Fibroblast of skin of left biceps (primary cell): ENCODE measurements around the gene GPS2.
A peak's percentile ranks its signal among the peaks of the same experiment; 100 is the strongest.

ENCODE experiments used
- DNase-seq, 2 experiments: peaks; one replicate each; pipeline ENCODE4 v3.0.0-alpha.2; 2013; ENCODE audit warnings: low read depth in 2 of 2

Gene GPS2

GRCh38 chr17:7293159-7293558 lies 22.0 kb downstream of the GPS2 start:
- no peak for DNase-seq

- DNase-seq: no peak
Observed at GRCh38 chr17:7292729-7293128, 22.4 kb downstream of the GPS2 start.

- DNase-seq: no peak
Observed at GRCh38 chr17:7292194-7292593, 23.0 kb downstream of the GPS2 start.

- no peak for DNase-seq
Observed at GRCh38 chr17:7290685-7291084, 24.5 kb downstream of the GPS2 start.

GRCh38 chr17:7290166-7290565 lies 25.0 kb downstream of the GPS2 start:
- no peak for DNase-seq

DNA sequence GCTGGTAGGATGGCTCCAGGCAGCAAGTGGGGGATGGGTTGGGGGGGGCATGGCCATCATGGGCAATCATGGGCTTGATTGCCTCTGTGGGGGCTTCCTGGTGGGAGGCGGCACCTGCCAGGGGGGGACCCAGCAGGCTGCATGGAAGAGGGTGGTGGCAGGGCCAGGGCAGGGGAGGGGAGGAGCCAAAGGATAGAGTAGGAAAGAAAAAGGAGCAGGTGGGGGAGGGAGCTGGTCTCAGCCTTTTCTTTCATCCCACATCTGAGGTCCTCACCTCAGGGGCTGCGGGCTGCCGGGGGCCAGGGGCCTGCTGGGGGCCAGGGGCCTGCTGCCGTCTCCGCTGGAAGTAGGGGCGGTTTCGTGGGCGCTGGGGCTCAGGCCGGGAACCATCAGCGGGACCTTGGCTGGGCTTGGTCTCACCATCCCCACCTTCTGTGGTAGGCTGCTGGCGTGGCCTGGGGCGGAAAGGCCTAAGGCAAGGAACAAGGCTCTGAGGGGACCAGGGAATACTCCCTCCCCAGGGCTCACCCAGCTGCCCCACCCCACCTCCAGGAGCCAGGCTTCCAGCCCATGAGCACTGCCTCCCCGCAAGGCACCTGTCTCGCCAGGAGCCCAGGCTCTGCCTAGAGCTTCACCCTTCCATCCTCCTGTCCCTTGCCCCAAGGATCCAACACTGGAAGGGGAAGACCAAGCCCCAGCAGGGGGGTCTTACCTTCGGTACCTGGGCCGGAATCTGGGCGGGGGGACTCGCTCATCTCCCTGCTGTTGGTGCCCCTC lies 25.7 kb downstream of the GPS2 start:
- no peak for DNase-seq

DNA sequence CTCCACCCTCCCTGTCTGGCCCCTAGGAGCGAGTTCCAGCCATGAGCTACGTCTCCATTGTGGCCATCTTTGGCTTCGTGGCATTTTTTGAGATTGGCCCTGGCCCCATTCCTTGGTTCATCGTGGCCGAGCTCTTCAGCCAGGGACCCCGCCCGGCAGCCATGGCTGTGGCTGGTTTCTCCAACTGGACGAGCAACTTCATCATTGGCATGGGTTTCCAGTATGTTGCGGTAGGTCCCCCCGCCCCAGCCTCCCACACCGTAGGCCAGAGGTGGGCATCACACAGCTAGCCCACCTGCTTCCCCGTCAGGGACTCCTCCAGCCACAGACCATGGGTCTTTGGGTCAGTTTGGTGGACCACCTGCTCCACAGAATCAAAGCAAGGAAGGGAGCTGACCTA lies 29.5 kb downstream of the GPS2 start:
- DNase-seq: no peak

DNA sequence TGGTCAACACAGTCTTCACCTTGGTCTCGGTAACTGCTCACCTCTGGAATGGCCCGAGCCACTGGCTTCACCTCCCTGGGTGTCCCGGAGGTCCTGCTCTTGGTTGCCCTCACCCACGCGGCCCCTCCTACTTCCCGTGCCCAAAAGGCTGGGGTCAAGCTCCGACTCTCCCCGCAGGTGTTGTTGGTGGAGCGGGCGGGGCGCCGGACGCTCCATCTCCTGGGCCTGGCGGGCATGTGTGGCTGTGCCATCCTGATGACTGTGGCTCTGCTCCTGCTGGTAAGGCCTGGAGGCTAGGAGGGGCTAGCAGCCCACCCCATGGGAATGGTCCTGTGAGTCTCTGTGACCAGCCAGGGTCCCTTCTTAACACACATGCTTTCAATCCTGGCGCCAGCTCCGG lies 30.2 kb downstream of the GPS2 start:
- DNase-seq: no peak

DNA sequence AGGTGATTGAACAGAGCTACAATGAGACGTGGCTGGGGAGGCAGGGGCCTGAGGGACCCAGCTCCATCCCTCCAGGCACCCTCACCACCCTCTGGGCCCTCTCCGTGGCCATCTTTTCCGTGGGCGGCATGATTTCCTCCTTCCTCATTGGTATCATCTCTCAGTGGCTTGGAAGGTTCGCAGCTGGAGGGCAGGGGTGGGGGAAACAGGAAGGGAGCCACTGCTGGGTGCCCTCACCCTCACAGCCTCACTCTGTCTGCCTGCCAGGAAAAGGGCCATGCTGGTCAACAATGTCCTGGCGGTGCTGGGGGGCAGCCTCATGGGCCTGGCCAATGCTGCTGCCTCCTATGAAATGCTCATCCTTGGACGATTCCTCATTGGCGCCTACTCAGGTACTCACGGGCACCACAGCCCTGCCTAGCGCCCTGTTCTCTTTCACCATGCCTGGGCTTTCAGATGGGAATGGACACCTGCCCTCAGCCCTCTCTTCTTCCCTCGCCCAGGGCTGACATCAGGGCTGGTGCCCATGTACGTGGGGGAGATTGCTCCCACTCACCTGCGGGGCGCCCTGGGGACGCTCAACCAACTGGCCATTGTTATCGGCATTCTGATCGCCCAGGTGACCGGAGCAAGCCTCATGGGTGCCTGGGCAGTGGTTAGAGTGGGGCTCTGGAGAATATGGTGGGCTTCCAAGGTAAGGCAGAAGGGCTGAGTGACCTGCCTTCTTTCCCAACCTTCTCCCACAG lies 31.5 kb downstream of the GPS2 start:
- DNase-seq: no peak

DNA sequence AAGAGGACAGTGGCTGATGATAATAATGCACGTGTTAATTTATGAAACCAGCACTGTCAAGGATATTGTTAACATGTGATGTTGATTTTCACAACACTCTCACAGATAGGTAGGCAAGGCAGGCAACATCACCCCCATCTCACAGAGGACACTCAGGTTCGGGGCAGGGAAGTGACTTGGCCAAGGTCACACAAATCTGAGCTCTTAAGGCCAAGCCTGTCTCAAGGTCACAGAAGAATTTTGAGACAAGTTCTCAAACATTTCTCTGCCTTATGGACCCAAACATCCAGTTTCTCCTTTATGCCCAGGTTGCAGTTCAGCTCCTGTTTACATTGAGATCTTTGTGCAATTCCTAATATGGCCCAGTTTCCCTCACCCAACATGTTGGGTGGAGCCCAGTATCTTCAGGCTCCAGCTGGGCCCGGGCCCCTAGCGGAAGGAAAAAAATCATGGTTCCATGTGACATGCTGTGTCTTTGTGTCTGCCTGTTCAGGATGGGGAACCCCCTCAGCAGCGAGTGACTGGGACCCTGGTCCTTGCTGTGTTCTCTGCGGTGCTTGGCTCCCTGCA lies 32.3 kb downstream of the GPS2 start:
- no peak for DNase-seq

DNA sequence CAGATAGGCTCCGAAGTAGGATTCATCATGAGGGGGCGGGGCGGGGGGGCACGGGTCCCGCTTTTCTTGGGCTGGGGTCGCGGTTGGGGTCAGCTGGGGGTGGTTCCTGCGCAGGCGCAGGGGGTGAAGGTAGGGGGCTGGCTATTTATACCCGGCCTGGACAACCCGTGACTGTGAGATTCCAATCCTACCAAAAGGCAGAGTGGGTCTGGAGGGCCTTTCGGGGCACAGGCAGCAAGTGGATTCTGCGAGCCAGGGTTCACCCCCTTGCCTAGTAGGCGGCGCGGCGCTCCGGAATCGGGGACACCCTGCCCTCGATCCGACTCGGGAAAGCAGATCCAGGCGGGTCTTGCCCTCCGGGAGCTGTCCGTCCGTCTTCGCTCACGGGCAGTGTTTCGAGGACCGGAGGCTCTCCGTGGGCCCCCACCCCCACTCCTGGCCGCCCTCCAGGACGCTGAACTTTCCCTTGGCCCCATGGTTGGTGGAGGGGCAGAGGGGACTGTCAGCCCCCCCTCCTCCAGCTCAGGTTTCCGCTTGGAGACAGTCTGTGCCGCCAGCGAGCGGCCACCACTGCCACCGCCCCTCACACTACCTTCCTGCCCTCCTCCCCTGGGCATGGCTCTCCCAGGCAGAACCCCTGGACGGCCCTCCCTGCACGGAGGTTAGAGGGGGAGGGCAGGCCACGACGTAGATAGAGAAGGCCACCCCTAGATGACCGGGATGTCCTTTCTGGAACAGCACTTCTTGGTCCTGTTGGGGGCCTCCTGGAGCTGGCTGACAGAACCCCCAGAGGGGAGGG lies 33.0 kb downstream of the GPS2 start:
- DNase-seq: no peak

GRCh38 chr17:7281074-7281952 lies 33.8 kb downstream of the GPS2 start, which contains the start of gene SLC2A4:
Gene SLC2A4 (plus strand): TSS chr17:7281718. CDS start chr17:7281935, 217 bp downstream.
- DNase-seq: peak; percentile 79

- DNase-seq: peak; percentile 20
Observed at GRCh38 chr17:7280519-7281073, 34.6 kb downstream of the GPS2 start.

DNA sequence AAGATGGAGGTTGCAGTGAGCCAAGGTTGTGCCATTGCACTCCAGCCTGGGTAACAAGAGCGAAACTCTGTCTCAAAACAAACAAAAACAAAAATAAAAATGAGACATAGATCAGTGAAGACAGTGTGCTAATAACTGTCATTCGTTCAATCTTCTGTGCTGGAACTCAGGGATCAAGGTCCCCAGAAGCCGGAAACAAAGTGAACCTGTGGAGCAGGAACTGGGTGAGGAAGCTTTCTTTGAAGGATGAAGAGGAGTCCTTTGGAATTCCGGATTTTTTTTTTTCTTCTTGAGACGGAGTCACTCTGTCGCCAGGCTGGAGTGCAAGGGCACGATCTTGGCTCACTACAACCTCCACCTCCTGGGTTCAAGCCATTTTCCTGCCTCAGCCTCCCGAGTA lies 35.7 kb downstream of the GPS2 start:
- DNase-seq: no peak

GRCh38 chr17:7266784-7267183 lies 48.4 kb downstream of the GPS2 start:
- DNase-seq: no peak

- DNase-seq: no peak
Observed at GRCh38 chr17:7263801-7264078, 51.4 kb downstream of the GPS2 start.

DNA sequence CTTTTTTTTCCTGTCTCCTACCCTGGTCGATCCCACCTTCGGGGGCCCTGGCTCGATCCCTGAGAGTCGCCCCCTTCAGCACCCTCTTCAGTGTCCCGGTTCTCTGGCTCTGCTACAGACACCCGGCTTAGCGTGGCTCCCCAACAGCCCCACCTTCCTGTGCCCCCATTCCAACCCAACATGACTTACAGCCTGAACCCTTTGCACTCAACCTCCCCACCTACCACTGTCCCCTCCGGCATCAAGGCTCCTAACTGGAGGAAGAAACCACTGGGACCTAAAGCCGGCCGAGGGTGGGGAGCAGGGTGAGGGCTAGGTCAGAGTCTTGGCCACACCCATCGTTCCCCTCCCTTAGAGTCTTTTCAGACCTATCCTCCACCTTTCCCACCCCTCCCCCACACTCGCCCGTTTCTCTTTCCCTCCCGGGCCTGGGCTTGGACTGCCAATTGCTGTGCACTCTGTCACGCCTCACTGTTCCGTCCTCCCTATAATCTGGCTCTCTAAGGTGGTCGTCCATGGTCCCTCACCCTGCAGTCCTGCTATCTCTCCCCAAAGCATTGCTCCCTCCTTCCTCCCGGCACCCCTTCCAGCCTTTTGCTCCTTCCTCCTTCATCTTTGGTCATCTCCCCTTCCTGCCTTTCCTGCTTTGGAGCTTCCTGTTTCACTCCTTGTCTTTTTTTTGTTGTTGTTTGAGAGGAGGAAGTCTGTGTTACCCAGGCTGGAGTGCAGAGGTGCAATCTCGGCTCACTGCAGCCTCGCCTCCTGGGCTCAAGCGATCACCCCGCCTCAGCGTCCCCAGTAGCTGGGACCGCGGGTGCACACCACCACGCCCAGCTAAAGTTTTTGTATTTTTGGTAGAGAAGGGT lies 52.0 kb downstream of the GPS2 start:
- DNase-seq: no peak
